ENCODE measurements around the gene PON1.

DNA sequence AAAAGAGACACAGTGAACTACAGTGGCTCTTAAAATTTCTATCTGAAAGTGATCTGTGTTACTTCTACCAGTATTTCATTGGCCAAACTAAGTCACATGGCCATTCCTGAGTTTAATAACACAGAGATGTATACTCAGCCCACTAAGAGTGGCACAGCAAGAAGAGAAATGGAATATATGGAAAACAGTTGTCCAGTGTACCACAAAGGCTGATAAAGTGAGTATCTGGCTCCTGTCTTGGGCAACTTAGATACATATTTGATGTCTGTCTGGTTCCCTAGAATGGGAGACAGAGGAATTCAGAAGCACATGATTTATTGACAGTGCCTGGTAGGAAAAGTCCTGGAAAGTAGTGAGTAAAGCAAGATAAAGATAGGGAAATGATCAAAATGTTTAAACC is 10.1 kb upstream of the PON1 start:
- TF ChIP-seq, protein P1, sequence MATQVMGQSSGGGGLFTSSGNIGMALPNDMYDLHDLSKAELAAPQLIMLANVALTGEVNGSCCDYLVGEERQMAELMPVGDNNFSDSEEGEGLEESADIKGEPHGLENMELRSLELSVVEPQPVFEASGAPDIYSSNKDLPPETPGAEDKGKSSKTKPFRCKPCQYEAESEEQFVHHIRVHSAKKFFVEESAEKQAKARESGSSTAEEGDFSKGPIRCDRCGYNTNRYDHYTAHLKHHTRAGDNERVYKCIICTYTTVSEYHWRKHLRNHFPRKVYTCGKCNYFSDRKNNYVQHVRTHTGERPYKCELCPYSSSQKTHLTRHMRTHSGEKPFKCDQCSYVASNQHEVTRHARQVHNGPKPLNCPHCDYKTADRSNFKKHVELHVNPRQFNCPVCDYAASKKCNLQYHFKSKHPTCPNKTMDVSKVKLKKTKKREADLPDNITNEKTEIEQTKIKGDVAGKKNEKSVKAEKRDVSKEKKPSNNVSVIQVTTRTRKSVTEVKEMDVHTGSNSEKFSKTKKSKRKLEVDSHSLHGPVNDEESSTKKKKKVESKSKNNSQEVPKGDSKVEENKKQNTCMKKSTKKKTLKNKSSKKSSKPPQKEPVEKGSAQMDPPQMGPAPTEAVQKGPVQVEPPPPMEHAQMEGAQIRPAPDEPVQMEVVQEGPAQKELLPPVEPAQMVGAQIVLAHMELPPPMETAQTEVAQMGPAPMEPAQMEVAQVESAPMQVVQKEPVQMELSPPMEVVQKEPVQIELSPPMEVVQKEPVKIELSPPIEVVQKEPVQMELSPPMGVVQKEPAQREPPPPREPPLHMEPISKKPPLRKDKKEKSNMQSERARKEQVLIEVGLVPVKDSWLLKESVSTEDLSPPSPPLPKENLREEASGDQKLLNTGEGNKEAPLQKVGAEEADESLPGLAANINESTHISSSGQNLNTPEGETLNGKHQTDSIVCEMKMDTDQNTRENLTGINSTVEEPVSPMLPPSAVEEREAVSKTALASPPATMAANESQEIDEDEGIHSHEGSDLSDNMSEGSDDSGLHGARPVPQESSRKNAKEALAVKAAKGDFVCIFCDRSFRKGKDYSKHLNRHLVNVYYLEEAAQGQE (IDR thresholded peaks at IDR 0.05; ENCODE audit: borderline replicate concordance) = no peak
- no peak for TF ChIP-seq TAF1 (IDR thresholded peaks at IDR 0.05; ENCODE audit: low read depth)
- TF ChIP-seq, protein P2, sequence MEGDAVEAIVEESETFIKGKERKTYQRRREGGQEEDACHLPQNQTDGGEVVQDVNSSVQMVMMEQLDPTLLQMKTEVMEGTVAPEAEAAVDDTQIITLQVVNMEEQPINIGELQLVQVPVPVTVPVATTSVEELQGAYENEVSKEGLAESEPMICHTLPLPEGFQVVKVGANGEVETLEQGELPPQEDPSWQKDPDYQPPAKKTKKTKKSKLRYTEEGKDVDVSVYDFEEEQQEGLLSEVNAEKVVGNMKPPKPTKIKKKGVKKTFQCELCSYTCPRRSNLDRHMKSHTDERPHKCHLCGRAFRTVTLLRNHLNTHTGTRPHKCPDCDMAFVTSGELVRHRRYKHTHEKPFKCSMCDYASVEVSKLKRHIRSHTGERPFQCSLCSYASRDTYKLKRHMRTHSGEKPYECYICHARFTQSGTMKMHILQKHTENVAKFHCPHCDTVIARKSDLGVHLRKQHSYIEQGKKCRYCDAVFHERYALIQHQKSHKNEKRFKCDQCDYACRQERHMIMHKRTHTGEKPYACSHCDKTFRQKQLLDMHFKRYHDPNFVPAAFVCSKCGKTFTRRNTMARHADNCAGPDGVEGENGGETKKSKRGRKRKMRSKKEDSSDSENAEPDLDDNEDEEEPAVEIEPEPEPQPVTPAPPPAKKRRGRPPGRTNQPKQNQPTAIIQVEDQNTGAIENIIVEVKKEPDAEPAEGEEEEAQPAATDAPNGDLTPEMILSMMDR (IDR thresholded peaks at IDR 0.05; ENCODE audit: poor library complexity, severe bottlenecking) = no peak

Measured in neural cell (in vitro differentiated cells).